ENCODE data around the gene INO80.
A peak's percentile ranks its signal among the peaks of the same experiment; 100 is the strongest.

Gene INO80

DNA sequence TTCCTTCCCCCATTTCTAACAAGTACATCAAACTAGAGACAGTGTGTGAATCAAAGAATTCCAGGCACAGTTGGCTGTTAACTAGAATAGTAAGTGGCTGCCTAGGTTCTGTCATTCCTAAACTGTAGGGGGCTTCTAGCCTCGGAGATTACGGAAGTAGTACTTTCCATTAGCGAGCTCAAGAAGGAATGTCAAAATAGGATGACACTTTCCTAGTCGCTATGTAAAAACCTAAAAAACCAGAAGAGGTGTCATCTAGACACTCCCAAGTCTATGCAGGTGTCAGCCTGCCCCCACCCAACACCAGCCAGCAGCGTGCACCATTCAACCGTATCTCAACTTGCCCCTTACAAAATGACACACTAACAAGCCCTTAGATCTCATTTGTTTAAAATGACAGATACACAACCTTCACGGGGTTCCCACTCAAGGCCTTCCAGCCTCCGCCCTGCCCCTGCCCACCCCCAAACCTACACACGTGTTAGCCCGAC lies 874 bp downstream of the INO80 start:
- peak; percentile 75 for DNase-seq

DNA sequence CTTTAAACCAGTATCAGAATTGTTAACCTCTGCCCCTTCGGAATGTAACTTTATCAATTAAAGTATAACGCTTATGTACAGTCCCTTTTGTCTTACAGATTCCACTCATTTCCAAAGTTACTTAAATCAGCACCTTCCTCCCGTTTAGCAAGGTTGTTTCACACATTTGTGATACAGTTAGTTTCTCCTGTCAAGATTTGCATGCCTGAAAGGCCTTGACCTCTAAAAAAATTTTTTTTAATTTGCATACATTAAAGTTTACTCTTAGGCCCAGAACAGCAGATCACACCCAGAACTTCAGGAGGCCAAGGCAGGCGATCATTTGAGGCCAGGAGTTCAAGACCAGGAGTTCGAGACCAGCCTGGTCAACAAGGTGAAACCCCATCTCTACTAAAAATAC lies 9.1 kb downstream of the INO80 start:
- no peak for DNase-seq

DNA sequence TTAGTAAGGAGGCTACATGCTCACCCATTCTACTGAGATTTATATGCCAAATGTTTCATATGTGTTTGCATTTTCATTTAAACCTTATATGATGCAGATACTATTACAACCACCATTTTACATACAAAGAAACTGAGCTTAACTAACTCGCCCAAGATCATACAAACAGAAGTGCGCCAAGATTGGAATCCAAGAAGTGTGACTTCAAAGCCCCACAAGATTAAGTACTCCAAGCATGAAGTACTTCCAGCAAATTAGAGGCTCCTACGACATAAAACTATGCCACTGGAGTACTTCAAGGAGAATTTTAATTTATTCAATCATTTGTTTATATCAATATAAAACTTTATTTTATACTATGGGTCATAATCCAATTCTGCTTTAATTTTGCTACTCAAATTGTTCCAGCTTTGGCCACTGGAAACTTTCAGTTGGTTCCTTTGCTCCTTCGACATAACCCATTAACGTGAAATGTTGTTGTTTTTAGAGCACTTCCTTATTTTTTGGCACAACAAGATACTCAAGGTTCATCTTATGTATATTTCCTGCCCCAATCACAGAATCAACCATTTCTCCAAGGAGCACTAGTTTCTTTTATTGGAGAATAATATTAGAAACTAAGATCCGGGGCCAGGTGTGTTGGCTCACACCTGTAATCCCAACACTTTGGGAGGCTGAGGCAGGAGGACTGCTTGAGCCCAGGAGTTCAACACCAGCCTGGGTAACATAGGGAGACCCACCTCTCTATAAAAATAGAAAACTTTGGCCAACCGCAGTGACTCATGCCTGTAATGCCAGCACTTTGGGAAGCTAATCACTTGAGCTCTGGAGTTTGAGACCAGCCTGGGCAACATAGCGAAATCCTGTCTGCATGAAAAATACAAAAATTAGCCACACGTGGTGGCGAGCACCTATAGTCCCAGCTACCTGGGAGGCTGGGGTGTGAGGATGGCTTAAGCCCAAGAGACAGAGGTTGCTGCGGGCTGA lies 10.4 kb downstream of the INO80 start:
- no peak for DNase-seq

DNA sequence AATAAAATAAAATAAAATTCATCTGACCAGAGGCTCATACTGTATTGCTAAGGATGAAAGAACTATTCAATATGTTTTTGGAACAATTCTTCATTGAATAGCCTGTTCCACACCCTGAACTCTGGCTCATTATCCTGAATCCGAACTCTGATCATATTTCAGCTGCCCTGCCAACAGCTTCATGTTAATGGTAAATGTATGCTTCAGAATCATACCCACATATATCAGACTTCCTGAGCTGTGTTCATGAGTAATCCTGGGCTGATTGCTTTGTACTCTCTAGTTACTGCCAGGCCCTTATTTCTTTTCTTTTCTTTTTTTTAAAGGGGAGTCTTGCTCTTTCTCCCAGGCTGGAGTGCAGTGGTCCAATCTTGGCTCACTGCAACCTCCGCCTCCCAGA lies 11.8 kb downstream of the INO80 start:
- no peak for DNase-seq

DNA sequence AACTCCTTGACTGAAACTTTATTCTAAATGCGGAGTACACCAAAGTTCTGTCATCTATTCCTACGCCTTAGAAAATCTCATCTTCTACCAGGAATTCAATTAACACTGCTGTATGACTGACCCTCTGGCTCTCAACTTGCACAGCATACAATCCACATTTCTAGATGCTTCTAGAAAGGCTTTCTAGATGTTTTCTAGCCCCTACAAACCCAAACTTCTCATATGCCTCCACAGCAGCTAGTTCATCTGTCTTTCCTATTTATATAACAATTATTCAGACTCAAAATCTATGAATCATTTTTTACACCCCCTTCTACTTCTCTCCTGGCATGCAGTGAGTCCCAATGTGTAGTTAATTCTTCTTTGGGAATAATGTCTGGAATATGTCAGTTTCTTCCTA lies 13.2 kb downstream of the INO80 start:
- no peak for DNase-seq

DNA sequence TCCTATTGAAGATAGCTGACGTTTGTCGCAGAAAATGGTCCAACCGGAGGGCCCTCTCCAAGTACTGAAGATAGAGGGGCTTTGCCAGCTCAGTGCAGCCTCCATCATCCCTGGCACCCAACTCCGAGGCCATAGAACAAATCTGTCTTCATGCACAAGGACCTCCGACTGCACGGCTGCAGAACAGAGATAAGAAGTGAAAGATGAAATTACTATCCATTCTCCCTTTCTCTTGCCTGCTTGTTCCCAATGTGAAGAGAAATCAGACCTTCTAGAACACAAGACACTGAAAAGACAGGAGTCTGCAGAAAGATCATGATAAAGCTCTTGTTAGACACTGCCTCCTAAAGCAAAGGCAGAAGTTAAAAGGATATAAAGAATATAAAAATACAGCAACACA lies 19.9 kb downstream of the INO80 start:
- DNase-seq = no peak

DNA sequence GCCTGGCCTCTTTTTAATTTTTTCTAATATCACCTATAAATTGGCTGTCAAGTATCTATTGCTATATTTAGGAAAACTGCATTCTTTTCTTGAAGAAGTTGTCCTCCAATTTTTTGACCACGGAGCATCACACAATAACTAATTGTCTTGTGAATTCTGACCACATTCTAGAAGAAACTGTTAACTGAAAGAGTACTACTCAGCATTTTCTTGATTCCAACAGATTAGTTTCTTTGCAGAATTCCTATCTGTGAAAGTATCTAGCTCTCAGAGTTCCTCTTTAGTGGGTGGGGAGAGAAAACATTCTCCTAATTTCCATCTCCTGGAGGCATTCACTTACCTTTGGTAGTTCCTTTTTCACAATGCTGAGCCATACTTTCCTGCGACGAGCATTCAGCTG lies 31.1 kb downstream of the INO80 start:
- DNase-seq = no peak

DNA sequence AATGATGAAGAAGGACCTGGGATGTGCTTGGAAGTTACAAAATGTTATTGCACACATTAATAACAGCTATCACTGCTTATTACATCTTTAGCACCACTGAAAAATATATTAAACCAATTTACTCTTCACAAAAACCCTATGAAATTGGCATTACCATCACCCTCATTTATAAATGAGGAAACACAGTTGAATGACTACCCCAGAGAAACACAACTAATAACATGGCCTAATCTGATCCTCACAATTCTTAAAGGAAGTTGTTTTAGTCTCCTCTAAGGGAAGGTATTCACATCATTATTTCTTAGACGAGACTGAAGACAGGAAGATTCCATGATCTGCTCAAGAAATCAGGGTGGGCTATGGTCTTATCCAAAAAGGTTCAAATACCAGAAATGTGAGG lies 35.9 kb downstream of the INO80 start:
- DNase-seq = no peak

DNA sequence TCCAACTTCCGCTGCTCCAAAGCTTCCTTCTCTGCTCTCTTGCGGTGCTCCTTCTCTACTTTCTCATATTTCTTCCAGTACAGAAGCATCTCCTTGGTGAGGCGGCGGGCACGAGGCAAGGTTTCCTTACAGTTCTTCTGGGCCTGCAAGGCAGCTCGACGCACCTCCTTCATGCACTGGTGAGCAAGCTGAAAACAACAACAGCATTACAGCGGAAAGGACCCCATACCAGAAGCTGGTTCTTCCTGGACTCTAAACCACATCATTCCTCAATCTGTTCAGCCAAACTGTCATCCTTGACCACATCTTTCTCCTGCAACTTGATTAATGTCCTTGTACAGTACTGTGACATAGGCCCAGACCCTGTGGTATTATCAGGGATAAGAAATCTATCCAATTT lies 36.4 kb downstream of the INO80 start:
- DNase-seq = no peak

DNA sequence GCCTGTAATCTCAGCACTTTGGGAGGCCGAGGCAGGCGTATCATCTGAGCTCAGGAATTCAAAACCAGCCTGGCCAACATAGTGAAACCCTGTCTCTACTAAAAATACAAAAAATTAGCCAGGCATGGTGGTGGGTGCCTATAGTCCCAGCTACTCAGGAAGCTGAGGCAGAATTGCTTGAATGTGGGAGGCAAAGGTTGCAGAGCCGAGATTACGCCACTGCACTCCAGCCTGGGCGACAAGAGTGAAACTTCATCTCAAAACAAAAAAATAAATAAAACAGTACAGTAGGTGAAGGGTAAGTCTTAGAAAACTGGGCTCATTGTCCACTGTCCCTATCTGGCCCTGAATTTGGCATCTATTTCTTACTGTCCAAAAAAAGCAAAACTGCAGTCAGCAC lies 37.2 kb downstream of the INO80 start:
- DNase-seq = peak; percentile 3

DNA sequence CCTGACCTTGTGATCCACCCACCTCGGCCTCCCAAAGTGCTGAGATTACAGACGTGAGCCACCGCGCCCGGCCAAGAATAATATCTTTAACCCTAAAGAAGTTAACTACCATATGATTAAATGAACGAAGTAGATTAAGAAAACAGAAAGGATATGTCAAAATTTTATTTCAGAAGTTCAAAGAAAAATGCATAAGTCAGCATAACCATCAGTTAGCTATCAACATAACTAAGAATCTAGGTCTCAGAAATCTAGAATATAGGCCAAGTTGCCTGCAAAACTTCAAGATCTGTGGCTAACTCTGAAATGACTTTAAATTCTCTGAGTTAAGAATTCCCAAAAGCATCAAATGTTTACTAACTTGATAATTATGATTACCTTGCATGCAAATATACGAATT lies 38.0 kb downstream of the INO80 start:
- no peak for DNase-seq

DNA sequence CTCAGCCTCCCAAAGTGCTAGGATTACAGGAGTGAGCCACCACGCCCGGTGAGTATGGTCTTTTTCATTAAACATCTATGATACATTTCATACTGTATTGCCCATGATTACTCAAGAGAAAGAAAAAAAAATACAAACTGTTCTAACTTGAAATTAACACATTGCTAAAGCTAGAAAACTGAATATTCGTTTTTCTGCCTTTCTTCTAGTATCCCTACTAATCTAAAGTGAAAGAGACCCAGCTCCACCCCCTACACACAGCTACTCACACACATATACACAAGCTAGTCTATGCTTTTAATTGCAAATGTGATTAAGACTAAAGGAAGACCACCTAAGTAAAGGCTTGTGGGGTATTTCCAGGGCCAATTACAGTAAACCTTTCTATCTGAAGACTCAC lies 43.1 kb downstream of the INO80 start:
- DNase-seq = no peak

DNA sequence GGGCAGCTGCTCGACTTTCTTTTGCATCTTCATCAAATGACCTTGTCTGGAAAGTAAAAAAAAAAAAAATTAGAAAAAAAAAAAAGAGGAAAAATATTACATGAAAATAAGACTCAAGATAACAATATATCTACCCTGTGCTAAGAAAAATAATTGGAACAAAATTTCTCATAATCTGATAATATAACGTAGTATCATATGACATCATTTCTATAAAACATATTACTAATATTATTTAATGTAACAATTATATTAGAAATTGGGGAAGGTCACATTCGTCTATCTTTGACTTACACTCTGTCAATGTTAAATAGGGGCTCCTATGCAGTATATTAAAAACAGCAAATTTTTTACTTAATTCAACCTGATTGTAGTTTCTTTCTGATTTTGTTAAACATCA lies 44.1 kb downstream of the INO80 start:
- no peak for DNase-seq

DNA sequence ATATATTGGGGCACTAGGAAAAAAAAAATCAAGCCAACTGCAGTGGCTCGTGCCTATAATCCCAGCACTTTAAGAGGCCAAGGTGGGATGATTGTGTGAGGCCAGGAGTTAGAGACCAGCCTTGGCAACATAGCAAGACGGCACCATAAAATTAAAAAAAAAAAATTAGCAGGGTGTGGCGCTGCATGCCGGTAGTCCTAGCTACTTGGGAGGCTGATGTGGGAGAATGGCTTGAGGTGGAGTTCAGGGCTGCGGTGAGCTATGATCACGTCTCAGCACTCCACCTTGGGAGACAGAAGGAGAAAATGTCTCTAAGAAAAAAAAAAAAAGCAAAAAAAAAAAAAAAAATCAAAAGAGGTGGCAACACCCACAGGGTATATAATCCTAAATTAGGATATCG lies 49.6 kb downstream of the INO80 start:
- no peak for DNase-seq

DNA sequence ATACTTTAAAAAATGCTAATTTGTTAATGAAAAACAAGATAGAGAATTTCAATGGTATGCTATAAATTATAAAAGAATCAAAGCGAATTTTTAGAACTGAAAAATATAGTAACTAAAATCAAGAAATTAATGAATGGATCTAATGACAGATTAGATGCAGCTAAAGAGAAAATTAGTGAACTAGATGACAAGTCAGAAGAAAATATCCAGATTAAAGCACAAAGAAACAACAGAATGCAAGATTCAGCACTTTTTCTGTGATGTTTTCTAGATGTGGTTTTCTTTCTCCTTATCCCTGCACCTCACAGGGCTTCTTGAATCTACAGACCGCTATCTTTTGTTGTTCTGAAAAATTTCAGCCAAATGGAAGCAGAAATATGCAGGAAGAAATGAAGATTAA lies 54.4 kb downstream of the INO80 start:
- no peak for DNase-seq

DNA sequence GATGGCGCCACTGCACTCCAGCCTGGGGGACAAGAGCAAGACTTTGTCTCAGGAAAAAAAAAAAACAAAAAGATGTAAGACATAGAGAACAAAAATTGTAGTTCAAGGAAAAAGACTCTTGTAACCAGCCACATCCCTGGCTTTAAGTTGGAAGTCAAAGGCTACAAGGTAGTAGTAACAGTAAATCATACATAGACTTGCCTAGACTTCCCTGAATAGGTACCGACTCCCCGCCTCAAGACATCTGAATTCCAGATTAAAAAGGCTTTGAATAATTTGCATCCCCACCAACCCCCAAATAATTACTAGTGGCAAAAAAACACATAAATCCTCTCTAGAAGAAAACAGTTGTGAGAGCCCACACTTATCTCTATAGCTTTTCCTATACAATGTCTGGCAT lies 55.6 kb downstream of the INO80 start:
- no peak for DNase-seq

DNA sequence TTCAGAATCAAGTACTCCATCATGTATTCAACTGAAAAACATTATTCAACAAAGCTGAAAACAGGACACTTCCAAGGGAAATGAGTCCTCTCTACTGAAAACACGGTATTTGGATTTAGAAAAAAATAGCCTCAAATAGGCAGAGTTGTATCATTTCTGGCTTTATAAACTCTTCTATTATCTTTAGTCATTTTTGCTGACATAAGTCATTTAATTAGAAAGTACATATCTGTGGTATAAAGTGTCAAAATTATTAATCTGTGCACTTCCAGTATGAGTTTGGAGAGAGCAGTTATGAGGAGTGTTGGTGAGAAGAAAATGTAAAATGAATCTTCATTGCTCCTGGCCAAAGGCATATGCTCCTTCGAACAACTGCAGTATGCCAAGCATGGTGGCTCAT lies 59.3 kb downstream of the INO80 start:
- DNase-seq = no peak

DNA sequence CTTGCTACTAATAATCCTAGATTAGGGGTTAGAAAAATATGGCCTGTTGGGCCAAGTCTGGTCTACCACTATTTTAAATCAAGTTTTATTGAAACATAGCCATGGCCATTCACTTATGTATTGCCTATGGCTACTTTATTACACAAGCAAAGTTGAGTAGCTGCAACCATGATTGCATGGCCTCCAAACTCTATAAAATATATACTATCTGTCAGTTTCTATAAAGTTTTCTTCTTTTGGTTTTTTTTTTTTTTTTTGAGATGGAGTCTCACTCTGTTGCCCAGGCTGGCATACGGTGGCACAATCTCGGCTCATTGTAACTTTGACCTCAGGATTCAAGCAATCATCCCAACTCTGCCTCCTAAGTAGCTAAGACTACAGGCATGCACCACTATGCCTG lies 60.4 kb downstream of the INO80 start:
- no peak for DNase-seq

DNA sequence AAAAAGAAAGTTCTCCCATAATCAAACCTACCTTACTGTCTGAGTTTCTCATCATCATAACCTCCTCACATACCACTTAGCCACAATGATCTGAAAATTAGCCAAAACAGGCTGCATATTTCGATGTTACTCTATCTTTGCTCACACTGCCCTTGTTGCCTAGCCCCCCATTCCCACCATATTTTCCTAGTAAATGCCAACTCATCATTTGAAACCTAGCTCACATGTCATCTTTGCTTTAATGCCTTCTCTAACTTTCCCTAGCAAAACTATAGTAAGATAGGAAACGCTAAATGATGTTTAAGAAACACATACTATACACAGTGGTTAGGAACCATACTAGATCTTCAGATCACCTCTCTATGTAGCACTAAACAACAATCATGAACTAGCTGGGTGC lies 64.9 kb downstream of the INO80 start:
- DNase-seq = no peak

DNA sequence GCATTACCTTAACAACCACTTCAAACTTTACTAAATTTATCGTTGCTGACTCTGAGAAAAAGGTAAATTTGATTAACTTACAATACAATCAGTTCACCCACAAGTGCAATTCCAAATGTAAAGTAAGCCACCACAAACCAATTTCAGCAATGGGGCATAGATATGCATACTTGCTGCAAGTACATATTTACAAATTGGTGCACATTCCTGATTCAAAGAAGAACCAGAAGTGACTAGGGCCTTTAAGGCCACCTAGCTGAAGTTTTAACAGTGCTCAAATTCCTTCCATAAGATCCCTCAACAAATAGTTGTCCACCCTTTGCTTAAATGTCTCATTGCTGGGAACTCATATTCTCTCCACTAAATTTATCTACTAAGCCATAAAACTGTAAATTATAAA lies 67.2 kb downstream of the INO80 start:
- no peak for DNase-seq

DNA sequence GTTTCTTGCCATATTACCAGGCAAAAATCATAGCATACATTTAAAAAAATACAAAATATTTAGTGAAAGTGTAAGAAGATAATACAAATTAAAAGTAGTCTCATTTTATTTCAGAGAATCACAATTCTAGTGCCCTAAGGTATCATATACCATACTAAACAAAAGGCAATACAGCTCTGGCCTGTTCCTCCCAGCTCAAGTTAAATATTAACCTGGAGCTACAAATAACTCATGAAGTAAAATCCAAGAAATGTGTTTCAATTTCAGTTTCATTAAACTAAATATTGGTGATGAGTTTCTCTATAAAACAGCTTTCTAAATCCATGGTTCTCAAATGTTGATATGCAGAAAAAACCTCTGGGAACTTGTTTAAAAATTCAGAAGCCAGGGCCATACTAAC lies 67.7 kb downstream of the INO80 start:
- DNase-seq = no peak

DNA sequence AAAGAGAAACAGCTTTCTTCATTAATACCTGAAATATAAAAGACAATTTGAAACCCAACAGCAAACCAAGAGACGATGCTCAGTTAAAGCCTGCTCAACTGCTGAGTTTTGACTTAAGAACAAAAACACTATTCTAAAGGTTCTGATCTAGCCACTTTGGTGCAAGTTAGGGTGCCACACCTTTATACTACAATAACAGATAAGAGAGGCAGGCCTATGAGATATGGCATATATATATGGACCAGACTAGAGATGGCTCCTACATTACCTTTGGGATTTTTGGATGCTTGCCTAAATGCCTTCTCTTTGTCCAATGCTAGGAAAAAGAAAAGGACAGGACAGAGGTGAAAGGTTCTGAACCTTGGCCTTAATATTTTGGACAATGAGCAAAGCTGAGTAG lies 68.6 kb downstream of the INO80 start:
- no peak for DNase-seq

DNA sequence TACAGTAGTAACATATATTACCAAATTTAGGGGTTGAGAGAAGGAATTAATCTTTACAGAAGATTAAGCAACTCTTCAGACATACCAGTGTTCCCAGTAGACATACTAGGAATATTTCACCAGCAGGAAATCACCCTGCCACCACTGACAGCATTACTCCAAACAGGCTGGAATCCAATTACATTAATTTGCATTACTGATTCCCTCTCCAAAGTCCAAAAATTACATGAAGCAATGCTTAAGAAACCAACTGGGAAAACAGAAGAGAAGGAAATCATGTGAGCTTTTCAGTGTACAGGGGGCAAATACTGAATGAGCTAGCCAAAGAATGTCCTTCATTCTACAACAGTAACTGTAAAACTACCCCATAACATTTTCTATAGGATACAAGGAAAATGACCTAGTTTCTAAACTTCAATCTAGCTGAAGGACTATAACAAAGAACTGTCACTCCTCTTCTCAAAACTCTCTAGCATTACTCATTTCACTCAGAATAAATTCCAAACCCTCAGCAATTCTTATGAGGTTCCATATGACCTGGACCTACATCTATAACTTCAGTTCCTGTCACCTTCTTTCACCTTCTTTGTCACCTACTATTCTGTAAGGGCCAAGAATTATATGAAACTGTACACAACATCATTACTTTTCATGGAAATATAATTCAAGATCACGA lies 72.7 kb downstream of the INO80 start:
- DNase-seq = peak; percentile 39

DNA sequence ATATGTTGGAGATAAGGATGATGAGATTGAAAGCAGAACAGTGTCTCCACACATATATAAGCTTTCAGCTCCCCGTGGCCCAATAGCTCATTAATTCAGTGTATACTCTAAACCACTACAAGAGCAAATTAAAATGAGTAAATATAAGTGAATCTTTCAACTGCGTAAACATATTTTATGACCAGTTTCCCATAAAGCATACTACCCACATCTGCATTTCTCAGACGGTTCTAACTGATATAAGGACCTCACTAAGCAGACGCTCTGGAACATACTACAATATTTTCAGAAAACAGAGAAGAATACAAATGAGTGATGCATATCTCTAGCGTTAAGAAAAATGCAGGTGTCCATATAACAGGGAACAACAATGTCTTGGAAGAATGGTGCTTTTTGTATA lies 73.2 kb downstream of the INO80 start:
- DNase-seq = no peak

All from inflammatory macrophage treated with lipopolysaccharide for 4 hours (primary cell).